ENCODE data around the gene SPOCK1.

DNA sequence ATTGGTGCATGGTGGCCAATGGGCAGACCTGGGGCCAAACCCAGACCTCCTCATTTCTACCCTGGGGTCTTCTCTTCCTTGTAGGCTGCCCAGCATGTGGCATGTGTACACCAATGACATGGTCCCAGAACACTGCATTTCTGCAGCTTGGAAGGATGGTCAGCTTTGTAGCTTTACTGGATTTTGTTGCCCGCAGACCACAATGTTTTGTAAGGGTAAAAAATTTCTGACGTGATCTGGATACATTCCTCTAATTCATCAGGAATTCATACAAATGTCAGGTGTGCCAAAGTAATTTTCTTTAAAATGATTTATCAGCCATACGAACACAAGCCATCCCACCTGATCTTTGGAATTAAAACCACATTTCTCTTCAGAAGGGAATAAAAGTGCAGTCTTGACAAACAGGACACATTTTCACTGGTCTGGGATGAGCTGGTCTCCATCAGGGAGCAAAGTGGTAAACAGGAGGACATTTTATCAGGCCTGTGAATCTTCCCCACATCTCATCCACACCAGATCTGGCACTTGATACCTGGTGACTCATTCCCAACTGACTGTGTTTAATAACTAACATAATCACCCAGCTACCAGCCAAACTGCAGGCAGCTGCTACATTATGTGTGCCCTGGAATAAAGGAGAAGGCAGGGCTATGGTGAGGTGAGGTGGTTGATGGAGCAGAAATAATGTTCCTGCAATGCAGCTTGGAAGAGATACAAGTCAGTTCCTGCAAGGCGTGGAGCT, 103.9 kb downstream of the SPOCK1 start:
- TF ChIP-seq EZH2phosphoT487 (IDR thresholded peaks at IDR 0.05; ENCODE audit: borderline replicate concordance) (no peak), POLR2A (IDR thresholded peaks at IDR 0.05; ENCODE audit: borderline replicate concordance, extremely low read depth, insufficient read depth, insufficient read length) (no peak), EGR1 (IDR thresholded peaks at IDR 0.05; ENCODE audit: low read depth) (no peak), POLR2AphosphoS5 (IDR thresholded peaks at IDR 0.05; ENCODE audit: low read depth, low read length) (no peak), CEBPB (IDR thresholded peaks at IDR 0.05; ENCODE audit: low read depth) (no peak), SP1 (IDR thresholded peaks at IDR 0.05; ENCODE audit: low read depth) (no peak), EZH2 (IDR thresholded peaks at IDR 0.05) (no peak)
- TF ChIP-seq, protein P1, sequence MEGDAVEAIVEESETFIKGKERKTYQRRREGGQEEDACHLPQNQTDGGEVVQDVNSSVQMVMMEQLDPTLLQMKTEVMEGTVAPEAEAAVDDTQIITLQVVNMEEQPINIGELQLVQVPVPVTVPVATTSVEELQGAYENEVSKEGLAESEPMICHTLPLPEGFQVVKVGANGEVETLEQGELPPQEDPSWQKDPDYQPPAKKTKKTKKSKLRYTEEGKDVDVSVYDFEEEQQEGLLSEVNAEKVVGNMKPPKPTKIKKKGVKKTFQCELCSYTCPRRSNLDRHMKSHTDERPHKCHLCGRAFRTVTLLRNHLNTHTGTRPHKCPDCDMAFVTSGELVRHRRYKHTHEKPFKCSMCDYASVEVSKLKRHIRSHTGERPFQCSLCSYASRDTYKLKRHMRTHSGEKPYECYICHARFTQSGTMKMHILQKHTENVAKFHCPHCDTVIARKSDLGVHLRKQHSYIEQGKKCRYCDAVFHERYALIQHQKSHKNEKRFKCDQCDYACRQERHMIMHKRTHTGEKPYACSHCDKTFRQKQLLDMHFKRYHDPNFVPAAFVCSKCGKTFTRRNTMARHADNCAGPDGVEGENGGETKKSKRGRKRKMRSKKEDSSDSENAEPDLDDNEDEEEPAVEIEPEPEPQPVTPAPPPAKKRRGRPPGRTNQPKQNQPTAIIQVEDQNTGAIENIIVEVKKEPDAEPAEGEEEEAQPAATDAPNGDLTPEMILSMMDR (IDR thresholded peaks at IDR 0.05 in 2 of 3, conservative IDR thresholded peaks at IDR 0.05 in 1 of 3; ENCODE audit: borderline replicate concordance in 1 of 3, insufficient read depth in 1 of 3, low read depth in 2 of 3, low read length in 2 of 3) = no peak
- TF ChIP-seq, protein P2, sequence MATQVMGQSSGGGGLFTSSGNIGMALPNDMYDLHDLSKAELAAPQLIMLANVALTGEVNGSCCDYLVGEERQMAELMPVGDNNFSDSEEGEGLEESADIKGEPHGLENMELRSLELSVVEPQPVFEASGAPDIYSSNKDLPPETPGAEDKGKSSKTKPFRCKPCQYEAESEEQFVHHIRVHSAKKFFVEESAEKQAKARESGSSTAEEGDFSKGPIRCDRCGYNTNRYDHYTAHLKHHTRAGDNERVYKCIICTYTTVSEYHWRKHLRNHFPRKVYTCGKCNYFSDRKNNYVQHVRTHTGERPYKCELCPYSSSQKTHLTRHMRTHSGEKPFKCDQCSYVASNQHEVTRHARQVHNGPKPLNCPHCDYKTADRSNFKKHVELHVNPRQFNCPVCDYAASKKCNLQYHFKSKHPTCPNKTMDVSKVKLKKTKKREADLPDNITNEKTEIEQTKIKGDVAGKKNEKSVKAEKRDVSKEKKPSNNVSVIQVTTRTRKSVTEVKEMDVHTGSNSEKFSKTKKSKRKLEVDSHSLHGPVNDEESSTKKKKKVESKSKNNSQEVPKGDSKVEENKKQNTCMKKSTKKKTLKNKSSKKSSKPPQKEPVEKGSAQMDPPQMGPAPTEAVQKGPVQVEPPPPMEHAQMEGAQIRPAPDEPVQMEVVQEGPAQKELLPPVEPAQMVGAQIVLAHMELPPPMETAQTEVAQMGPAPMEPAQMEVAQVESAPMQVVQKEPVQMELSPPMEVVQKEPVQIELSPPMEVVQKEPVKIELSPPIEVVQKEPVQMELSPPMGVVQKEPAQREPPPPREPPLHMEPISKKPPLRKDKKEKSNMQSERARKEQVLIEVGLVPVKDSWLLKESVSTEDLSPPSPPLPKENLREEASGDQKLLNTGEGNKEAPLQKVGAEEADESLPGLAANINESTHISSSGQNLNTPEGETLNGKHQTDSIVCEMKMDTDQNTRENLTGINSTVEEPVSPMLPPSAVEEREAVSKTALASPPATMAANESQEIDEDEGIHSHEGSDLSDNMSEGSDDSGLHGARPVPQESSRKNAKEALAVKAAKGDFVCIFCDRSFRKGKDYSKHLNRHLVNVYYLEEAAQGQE (IDR thresholded peaks at IDR 0.05; ENCODE audit: low read depth) = no peak

Measured in HCT116 (cell line).